B cell (primary cell): Measurements from ENCODE around the gene MAPKAP1. TPM values are rescaled to one million over a fixed set of nuclear protein-coding genes. Genes with fewer than 3 reads are reported as not detected.

Experiments
- ATAC-seq: fragments of 200-7000 bp; cut with Tn5 transposase; one replicate; pipeline ENCODE4 v1.10.0; 2021; ENCODE audit warnings: low read depth, mild to moderate bottlenecking, moderate number of reproducible peaks, moderate library complexity
- CTCF ChIA-PET: fragments of 350-600 bp; sonication (Branson Sonifier 250); formaldehyde crosslinking; loops from one replicate; lab custom pipeline; 2021; ENCODE audit warnings: antibody characterized with exemption, inconsistent platforms; lab: Charles Lee
- POLR2A ChIA-PET: fragments of 350-600 bp; sonication (Branson Sonifier 250); formaldehyde crosslinking; loops from one replicate; lab custom pipeline; 2021; ENCODE audit warnings: antibody characterized with exemption; lab: Charles Lee
- DNase-seq: peaks from one replicate; pipeline ENCODE4 v3.0.0; 2013
- H2AFZ ChIP-seq: 2 replicates; pipeline ENCODE4 v1.6.1; 2012; ENCODE audit warnings: mild to moderate bottlenecking, low read depth, low read length; ENCODE audit not compliant: insufficient read depth, poor library complexity, severe bottlenecking
- H3K27ac ChIP-seq, 2 donors: 1 replicate in 1 of 2; 2 replicates in 1 of 2; pipeline ENCODE4 v1.5.1; 2012 to 2013; ENCODE audit warnings: low read length in 2 of 2, mild to moderate bottlenecking in 2 of 2, moderate library complexity in 1 of 2
- H3K27me3 ChIP-seq, 4 experiments: fragments of 200-600 bp in 1 of 4; sonication (generic) in 1 of 4; replicated peaks in 1 of 4; 1 replicate in 2 of 4; 2 replicates in 2 of 4; pipeline versions ENCODE4 v1.6.1 to v1.7.0; 2013 to 2016; ENCODE audit warnings: low read length in 3 of 4, mild to moderate bottlenecking in 2 of 4, mixed read lengths in 1 of 4, moderate library complexity in 1 of 4; ENCODE audit not compliant: insufficient read depth in 4 of 4, control insufficient read depth in 3 of 4; ENCODE audit errors: control extremely low read depth in 1 of 4
- H3K36me3 ChIP-seq, 2 experiments: replicated peaks in 1 of 2; 1 replicate in 1 of 2; 2 replicates in 1 of 2; pipeline versions ENCODE4 v1.6.1 to v1.7.1; 2013; ENCODE audit warnings: low read length in 1 of 2; ENCODE audit not compliant: insufficient read depth in 2 of 2, control insufficient read depth in 1 of 2; ENCODE audit errors: control extremely low read depth in 1 of 2, extremely low read depth in 1 of 2
- H3K4me1 ChIP-seq, 2 donors: fragments of 200-600 bp in 1 of 2; sonication (generic) in 1 of 2; 1 replicate in 1 of 2; 2 replicates in 1 of 2; pipeline versions ENCODE4 v1.5.1 to v1.6.1; 2013 to 2017; ENCODE audit warnings: low read length in 2 of 2; ENCODE audit not compliant: control insufficient read depth in 2 of 2, insufficient read depth in 2 of 2
- H3K4me2 ChIP-seq: replicated peaks from 2 replicates; pipeline ENCODE3; 2012; ENCODE audit warnings: mild to moderate bottlenecking, low read depth, low read length; ENCODE audit not compliant: poor library complexity, severe bottlenecking
- H3K4me3 ChIP-seq, 5 experiments: fragments of 200-600 bp in 1 of 5; sonication (generic) in 1 of 5; 1 replicate in 3 of 5; 2 replicates in 2 of 5; pipeline versions ENCODE4 v1.5.1 to v1.7.0; 2011 to 2016; ENCODE audit warnings: low read length in 4 of 5, mild to moderate bottlenecking in 4 of 5, low read depth in 2 of 5, control low read depth in 1 of 5, moderate library complexity in 1 of 5; ENCODE audit not compliant: insufficient read depth in 1 of 5; ENCODE audit errors: control extremely low read depth in 1 of 5, extremely low read depth in 1 of 5
- H3K79me2 ChIP-seq: fragments of 200-600 bp; sonication (generic); one replicate; pipeline ENCODE4 v1.6.0; 2016; ENCODE audit warnings: low read length; ENCODE audit not compliant: control insufficient read depth, insufficient read depth
- H3K9ac ChIP-seq: fragments of 200-600 bp; sonication (generic); 2 replicates; pipeline ENCODE4 v1.6.1; 2017; ENCODE audit warnings: mild to moderate bottlenecking, low read length, moderate library complexity
- H3K9me3 ChIP-seq, 3 donors: one replicate each; pipeline versions ENCODE4 v1.6.1 to v1.7.1; 2013; ENCODE audit warnings: low read length in 2 of 3; ENCODE audit not compliant: control insufficient read depth in 2 of 3, insufficient read depth in 1 of 3; ENCODE audit errors: control extremely low read depth in 1 of 3
- H4K20me1 ChIP-seq: 2 replicates; pipeline ENCODE4 v1.6.0; 2012; ENCODE audit warnings: mild to moderate bottlenecking, low read length; ENCODE audit not compliant: insufficient read depth, control insufficient read depth, poor library complexity, severe bottlenecking
- H3K27ac Mint-ChIP-seq: one replicate; pipeline ENCODE4 v1.8.0; 2021; ENCODE audit warnings: mixed read lengths
- H3K27me3 Mint-ChIP-seq: one replicate; pipeline ENCODE4 v1.8.0; 2021; ENCODE audit warnings: mixed read lengths
- H3K4me1 Mint-ChIP-seq: one replicate; pipeline ENCODE4 v1.8.0; 2021; ENCODE audit warnings: mixed read lengths
- H3K4me3 Mint-ChIP-seq: one replicate; pipeline ENCODE4 v1.8.0; 2021; ENCODE audit warnings: mixed read lengths
- H3K9me3 Mint-ChIP-seq: one replicate; pipeline ENCODE4 v1.8.0; 2022; ENCODE audit warnings: mixed read lengths; ENCODE audit not compliant: insufficient read depth
- EZH2 ChIP-seq: IDR thresholded peaks from 2 replicates; pipeline ENCODE4 v1.6.1; 2012; ENCODE audit warnings: borderline replicate concordance, low read depth, mild to moderate bottlenecking, moderate library complexity, low read length; ENCODE audit not compliant: insufficient read depth, poor library complexity, severe bottlenecking
- WGBS: methylation state at CpG from one replicate; pipeline ENCODE4 v1.1.5; 2013; ENCODE audit warnings: missing lambda C conversion rate; ENCODE audit not compliant: insufficient coverage; 5-methylcytosine and 5-hydroxymethylcytosine counted together
- intact Hi-C: fragments of 100-400 bp; cut with micrococcal nuclease; formaldehyde crosslinking; loops from one replicate; pipeline ENCODE4 v1.10.0; 2022
- polyA plus RNA-seq: library from polyadenylated mRNA; depleted of rRNA; stranded (reverse); fragments of >200 nt; gene quantifications from 2 replicates; pipeline ENCODE4 v1.2.3, GENCODE V29; 2012
- total RNA-seq, 2 donors: library from RNA; stranded (reverse); fragments of 120-200 nt in 1 of 2; gene quantifications; 1 replicate in 1 of 2; 2 replicates in 1 of 2; pipeline versions ENCODE4 v1.2.3 to v1.2.4, GENCODE V29; 2013 to 2022
- TF ChIP-seq, protein P1 (sequence below): fragments of 200-600 bp; IDR thresholded peaks from one replicate; pipeline ENCODE4 v1.8.0; 2022; ENCODE audit warnings: antibody characterized with exemption, mild to moderate bottlenecking

Gene MAPKAP1
- total and polyA plus RNA-seq, 2 donors (not counting 1 experiment from before 2014, with no cell fraction given), result 51.6 to 62.4 TPM

GRCh38 chr9:125492719-125493118, 214.3 kb downstream of the MAPKAP1 start:
- ATAC-seq (no peak), DNase-seq (no peak)
- Histone ChIP-seq H3K4me1 (peaks cover 14 to 15% of the 10 kb centered on the region in 2 donors), H3K4me2 (no peak overlapping the region), H3K36me3 (peaks cover 0 to 2% of the 10 kb centered on the region in 2 experiments), H3K9me3 (no peaks in the 10 kb centered on the region), H3K9ac (no peak overlapping the region), H4K20me1 (peaks cover 4% of the 10 kb centered on the region), H3K27me3 (no peaks in the 10 kb centered on the region), H3K79me2 (no peaks in the 10 kb centered on the region), H3K4me3 (no peak overlapping the region), H3K27ac (no peak overlapping the region), H2AFZ (no peak overlapping the region)
- intact Hi-C loops, result no loop called here
- H3K4me3 Mint-ChIP-seq, result no peak overlapping the region
- ChIA-PET POLR2A (interaction anchor here (1.1 kb wide), 1 partner anchor 214 kb away, joined by 13 read pairs; the partner anchor contains the start of gene MAPKAP1), CTCF (interaction anchor here (1.6 to 1.7 kb wide), 2 partner anchors 66 to 140 kb away, joined by 3 to 7 read pairs; no protein-coding TSS in a partner anchor)
- H3K4me1 Mint-ChIP-seq, result peaks cover 24% of the 10 kb centered on the region
- no peaks in the 10 kb centered on the region for H3K27me3 Mint-ChIP-seq
- TF ChIP-seq, protein P1, sequence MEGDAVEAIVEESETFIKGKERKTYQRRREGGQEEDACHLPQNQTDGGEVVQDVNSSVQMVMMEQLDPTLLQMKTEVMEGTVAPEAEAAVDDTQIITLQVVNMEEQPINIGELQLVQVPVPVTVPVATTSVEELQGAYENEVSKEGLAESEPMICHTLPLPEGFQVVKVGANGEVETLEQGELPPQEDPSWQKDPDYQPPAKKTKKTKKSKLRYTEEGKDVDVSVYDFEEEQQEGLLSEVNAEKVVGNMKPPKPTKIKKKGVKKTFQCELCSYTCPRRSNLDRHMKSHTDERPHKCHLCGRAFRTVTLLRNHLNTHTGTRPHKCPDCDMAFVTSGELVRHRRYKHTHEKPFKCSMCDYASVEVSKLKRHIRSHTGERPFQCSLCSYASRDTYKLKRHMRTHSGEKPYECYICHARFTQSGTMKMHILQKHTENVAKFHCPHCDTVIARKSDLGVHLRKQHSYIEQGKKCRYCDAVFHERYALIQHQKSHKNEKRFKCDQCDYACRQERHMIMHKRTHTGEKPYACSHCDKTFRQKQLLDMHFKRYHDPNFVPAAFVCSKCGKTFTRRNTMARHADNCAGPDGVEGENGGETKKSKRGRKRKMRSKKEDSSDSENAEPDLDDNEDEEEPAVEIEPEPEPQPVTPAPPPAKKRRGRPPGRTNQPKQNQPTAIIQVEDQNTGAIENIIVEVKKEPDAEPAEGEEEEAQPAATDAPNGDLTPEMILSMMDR, result no peak
- TF ChIP-seq EZH2, result no peak
- no CpG with 5 or more reads among the region's 2 CpGs for WGBS
- H3K9me3 Mint-ChIP-seq, result no peaks in the 10 kb centered on the region
- H3K27ac Mint-ChIP-seq, result no peak overlapping the region

- H2AFZ ChIP-seq, result no peak overlapping the region
- H3K4me1 ChIP-seq, result no peaks in the 10 kb centered on the region
- ATAC-seq, result no peak
- Mint-ChIP-seq H3K9me3 (no peaks in the 10 kb centered on the region), H3K4me1 (no peaks in the 10 kb centered on the region), H3K4me3 (no peak overlapping the region), H3K27me3 (no peaks in the 10 kb centered on the region), H3K27ac (no peak overlapping the region)
- no peaks in the 10 kb centered on the region for H3K79me2 ChIP-seq
- H3K27ac ChIP-seq, result no peak overlapping the region
- no peak for DNase-seq
- CTCF ChIA-PET, result interaction anchor here (0.6 to 1.5 kb wide), 3 partner anchors 66 to 562 kb away, joined by 4 to 7 read pairs (median 5); no protein-coding TSS in a partner anchor
- POLR2A ChIA-PET, result no interaction called here
- TF ChIP-seq, protein P1, result no peak
- no peak for TF ChIP-seq EZH2
- intact Hi-C loops, result no loop called here
- no peak overlapping the region for H3K9ac ChIP-seq
- H4K20me1 ChIP-seq, result peaks cover 4% of the 10 kb centered on the region
- no peaks in the 10 kb centered on the region for H3K9me3 ChIP-seq
- peaks cover 7 to 13% of the 10 kb centered on the region in 2 experiments for H3K36me3 ChIP-seq
- H3K4me2 ChIP-seq, result no peak overlapping the region
- no peak overlapping the region for H3K4me3 ChIP-seq
- WGBS, result no CpG with 5 or more reads among the region's 2 CpGs
- no peaks in the 10 kb centered on the region for H3K27me3 ChIP-seq
Observed at GRCh38 chr9:125487842-125488241, 219.2 kb downstream of the MAPKAP1 start.
